Superior temporal gyrus (tissue), 1 donor: ENCODE data around the gene CDH13.
A peak's percentile ranks its signal among the peaks of the same experiment; 100 is the strongest.

Experiments
- DNase-seq: peaks from one replicate; pipeline ENCODE4 v3.0.0-alpha.2; 2016; ENCODE audit errors: extremely low spot score

CDH13 gene

GRCh38 chr16:83160287-83161020, 533.7 kb downstream of the CDH13 start:
- no peak for DNase-seq

GRCh38 chr16:83162791-83163190, 536.0 kb downstream of the CDH13 start:
- DNase-seq, result no peak

- DNase-seq, result no peak
Measured at GRCh38 chr16:83164816-83165215, 538.0 kb downstream of the CDH13 start.

GRCh38 chr16:83171396-83171795, 544.6 kb downstream of the CDH13 start:
- DNase-seq, result no peak

DNA sequence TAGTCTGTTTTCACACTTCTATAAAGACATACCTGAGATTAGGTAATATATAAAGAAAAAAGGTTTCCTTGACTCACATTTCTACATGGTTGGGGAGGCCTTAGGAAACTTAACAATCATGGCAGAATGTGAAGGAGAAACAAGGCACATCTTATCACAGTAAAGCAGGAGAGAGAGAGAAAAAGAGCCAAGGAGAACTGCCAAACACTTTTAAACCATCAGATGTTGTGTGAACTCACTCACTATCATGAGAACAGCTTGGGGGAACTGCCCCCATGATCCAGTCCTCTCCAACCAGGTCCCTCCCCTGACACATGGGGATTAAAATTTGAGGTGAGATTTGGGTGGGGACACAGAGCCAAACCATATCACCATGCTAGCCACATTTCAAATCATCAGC, 547.9 kb downstream of the CDH13 start:
- DNase-seq, result no peak

- no peak for DNase-seq
Measured at GRCh38 chr16:83176802-83177201, 550.0 kb downstream of the CDH13 start.

- DNase-seq, result no peak
Measured at GRCh38 chr16:83185902-83186301, 559.1 kb downstream of the CDH13 start.

- DNase-seq, result no peak
Measured at GRCh38 chr16:83187405-83187804, 560.6 kb downstream of the CDH13 start.

GRCh38 chr16:83196796-83197195, 570.0 kb downstream of the CDH13 start:
- no peak for DNase-seq

DNA sequence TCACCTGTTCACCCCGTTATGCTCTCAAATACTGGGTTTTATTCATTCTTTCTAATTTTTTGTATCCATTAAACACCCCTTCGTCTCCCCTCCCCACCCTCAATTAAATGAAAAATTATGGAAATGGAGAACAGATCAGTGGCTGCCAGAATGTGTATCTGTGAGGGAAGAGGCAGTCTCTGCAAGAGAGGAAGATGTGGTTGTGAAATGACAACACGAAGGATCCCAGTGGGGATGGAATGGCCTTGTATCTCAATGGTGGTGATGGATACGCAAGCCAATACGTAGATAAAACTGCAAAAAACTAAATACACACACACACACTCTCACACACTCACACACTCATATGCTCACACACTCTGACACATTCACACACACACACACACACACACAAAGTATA, 570.7 kb downstream of the CDH13 start:
- no peak for DNase-seq

DNA sequence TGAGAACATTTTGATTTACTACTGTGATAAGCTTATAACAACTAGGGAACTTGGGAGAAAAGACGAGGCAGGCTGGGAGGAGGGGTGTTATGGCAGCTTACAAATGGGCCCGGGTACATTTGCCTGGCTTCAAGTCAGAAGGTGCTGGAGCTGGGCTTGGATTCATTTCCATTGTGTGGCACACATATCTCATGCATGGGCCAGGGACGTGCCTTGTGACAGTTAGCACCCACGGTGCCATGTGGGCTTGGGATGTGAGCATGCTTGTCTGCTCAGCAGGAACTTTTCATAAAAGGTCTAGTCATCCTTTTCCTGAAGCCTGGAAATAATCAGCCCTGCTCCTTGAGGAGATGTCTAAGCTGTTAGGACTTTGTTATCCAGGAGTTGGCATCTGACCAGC, 572.2 kb downstream of the CDH13 start:
- DNase-seq, result no peak

DNA sequence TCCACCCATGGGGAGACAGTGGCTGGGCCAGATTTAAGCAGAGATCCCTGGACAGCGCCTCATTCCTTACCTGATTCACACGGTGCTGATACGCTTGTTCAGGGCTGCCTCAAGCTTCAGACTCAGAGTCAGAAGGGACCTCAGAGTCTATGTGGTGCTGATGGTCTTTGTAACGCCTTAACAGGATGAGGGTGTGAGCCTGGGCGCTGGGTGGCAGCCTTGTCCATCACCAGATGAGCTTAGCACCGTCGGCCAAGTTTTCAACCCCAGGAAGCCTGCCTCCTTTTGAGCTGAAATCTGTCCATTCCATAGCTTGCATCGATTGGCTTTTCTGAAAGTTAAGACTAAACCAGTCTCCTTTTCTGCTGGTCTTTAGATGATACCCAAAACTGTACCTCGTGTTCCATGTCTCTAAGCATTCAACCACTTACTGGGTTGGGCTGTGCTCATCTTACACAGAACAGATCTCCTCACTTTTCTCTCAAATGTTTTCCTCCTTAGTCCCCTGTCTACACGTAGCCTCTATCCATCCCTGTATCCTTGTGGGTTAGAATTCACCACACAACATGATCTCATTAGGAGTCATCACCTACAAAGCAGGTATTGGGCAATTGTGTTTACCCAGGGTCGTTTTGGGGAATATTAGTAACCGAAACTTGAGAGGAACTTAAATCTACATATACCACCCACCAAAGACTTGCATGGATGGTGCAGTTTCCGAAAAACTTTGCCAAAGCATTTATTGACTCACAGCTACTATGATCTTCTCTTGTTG, 573.4 kb downstream of the CDH13 start:
- peak; percentile 79 for DNase-seq

- no peak for DNase-seq
Measured at GRCh38 chr16:83201748-83202147, 575.0 kb downstream of the CDH13 start.

DNA sequence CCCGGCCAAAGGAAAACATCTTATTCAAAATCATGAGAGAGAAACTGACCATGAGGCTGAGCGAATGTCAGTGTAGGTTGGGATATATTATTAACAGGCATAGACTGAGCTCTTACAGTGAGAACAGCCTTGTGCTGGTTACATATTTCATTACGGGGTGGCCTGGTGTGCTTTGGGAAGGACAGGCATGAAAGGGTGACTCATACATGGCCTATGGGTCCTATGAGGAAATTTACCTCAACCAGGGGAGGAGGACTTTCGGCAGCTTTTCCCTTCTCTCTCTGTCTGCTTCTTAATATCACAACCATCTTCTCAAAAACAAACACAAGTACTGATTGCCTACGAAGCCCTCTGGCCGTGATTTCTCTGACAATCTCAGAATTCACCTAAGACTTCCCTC, 579.1 kb downstream of the CDH13 start:
- no peak for DNase-seq

- DNase-seq, result no peak
Measured at GRCh38 chr16:83206426-83206825, 579.7 kb downstream of the CDH13 start.

DNA sequence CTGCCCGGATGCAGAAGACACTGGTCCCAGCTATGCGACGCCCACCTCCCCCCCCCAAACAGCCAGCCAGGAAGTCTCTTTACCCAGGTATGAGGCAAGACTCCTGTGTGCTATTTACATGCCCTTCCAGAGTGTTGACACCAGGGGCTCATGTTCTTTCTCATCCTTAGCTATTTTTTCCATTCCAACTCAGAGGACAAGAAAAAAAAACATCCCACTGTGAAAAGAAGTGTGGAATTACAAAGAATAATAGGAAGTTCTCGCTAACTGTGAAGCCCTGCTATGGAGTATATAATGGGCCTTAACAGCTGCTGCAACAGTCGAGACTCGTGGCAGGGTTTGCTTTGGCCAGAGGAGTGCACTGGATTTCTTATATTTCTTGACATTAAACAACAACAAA, 584.9 kb downstream of the CDH13 start:
- no peak for DNase-seq

DNA sequence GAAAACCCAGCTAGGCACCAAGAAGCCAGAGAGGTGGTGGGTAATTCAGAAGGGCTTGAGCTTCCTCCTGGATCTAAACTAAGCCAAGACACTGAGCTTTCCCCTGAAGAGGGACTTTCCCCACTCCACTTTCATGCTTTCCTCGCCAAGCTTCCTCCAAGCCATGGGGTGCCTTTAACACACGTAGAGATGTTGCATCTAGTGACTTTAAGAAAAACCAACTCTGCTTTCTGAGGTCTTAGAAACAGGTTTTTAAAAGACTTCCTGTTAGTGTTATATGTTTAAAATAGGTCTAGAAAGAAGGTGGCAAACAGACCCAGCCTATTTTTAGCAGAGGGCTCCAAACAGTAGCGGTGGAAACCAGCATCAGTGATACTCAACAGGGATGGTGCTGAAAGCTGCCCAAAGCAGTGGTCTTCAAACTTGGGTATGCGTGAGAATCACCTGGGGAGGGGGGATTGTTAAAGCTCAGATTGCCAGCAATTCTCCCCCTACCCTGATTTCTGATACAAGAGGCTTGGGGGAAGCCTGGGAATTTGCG, 585.6 kb downstream of the CDH13 start:
- DNase-seq, result no peak

DNA sequence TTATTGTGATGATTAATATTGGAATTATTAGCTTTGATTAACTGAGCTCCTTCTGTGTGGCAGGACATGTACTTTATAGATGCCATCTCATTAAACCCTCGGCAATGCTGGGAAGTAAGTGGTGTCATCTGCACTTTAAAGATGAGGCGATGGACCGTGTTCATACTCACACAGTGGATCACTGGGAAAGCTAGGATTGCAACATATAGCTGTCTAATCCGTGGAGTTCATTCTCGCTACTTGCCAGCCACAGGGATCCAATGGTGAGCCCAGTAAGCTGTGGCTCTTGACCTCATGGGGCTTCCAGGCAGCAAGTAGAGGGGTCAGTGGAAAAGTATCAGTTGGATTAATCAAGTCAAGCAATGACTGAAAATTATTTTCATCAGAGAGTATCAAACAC, 587.9 kb downstream of the CDH13 start:
- DNase-seq, result no peak

GRCh38 chr16:83215406-83216001, 588.7 kb downstream of the CDH13 start:
- no peak for DNase-seq

DNA sequence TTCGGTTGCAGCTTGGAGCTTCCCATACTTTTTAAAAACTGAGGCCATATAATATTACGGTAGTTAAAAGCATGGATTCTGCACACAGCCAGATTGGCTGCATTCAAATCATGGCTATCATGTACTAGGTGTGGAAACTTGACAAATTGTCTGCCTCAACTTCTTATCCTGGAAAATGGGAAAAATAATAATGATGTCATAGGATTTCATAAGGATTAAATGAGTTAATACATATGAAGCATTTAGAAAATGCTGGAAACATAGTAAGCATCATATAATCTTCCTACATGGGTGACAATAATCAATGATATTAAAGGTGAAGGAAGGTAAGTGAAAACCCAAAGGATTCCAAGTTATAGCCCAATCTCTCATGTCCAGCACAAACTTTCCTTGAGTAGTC, 592.5 kb downstream of the CDH13 start:
- no peak for DNase-seq

- peak; percentile 24 for DNase-seq
Measured at GRCh38 chr16:83220066-83220465, 593.3 kb downstream of the CDH13 start.

DNA sequence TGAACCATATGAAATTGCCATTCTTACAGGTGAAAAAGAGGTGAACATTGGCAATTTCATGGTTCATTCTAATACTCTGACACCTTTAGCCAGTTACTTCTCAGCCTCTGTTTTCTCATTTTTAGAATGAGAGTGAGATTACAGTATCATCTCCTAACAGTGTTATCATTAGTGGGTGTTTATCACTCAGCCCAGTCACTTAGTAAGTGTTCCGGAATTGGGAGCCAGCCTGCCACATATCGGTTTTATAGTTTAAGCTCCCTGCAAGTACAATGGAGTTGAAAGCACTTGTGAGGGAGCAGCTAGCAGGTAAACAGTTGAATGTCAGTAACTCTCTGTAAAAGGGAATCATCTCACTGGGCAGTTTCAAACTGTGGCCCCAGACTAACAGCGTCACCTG, 597.9 kb downstream of the CDH13 start:
- no peak for DNase-seq

- DNase-seq, result no peak
Measured at GRCh38 chr16:83227336-83227735, 600.6 kb downstream of the CDH13 start.
